Jurkat, Clone E6-1 (cell line): Measurements from ENCODE around the gene SCARB2. TPM values are rescaled to one million over a fixed set of nuclear protein-coding genes. Genes with fewer than 3 reads are reported as not detected.
"Not testable (repeated sequence)": the region's sequence is repeated elsewhere in the genome, so short reads cannot be mapped to it uniquely, and the experiment has no call there.

Source experiments
- DNase-seq: peaks from one replicate; pipeline ENCODE4 v3.0.0-alpha.2; 2011; ENCODE audit warnings: low read depth, low spot score
- H3K4me3 ChIP-seq: 2 replicates; pipeline ENCODE4 v1.5.1; 2011; ENCODE audit warnings: mild to moderate bottlenecking, low read length, control low read depth, moderate library complexity
- polyA plus RNA-seq: library from polyadenylated mRNA; unstranded; fragments of >200 nt; gene quantifications from one replicate; pipeline ENCODE4 v1.2.1, GENCODE V29; 2012; ENCODE audit warnings: missing spikeins; ENCODE audit not compliant: insufficient read length, insufficient read depth

The SCARB2 gene
- polyA plus RNA-seq: 18.3 TPM

- H3K4me3 ChIP-seq: peak within 1 kb of the TSS; percentile 54
- peak; percentile 11 for DNase-seq
These were observed at the start of gene SCARB2 for GRCh38 chr4:76213415-76214176. SCARB2 (minus strand) TSS chr4:76213824; CDS start chr4:76213543, 281 bp downstream.

GRCh38 chr4:76260571-76260970, 46.9 kb upstream of the SCARB2 start:
- no peak for DNase-seq

GRCh38 chr4:76257824-76258223, 44.2 kb upstream of the SCARB2 start:
- DNase-seq: no peak

More at GRCh38 chr4:76260571-76260970, 46.9 kb upstream of the SCARB2 start:
- no peak overlapping the region for H3K4me3 ChIP-seq

GRCh38 chr4:76256968-76257367, 43.3 kb upstream of the SCARB2 start:
- H3K4me3 ChIP-seq: no peak overlapping the region
- no peak for DNase-seq

More at GRCh38 chr4:76257824-76258223, 44.2 kb upstream of the SCARB2 start:
- no peak overlapping the region for H3K4me3 ChIP-seq

- no peak overlapping the region for H3K4me3 ChIP-seq
- DNase-seq: no peak
These were observed 42.4 kb upstream of the SCARB2 start for GRCh38 chr4:76256032-76256431.

GRCh38 chr4:76253511-76253910, 39.9 kb upstream of the SCARB2 start:
- no peak for DNase-seq
- no peak overlapping the region for H3K4me3 ChIP-seq

GRCh38 chr4:76252271-76252653, 38.6 kb upstream of the SCARB2 start:
- DNase-seq: no peak
- H3K4me3 ChIP-seq: no peak overlapping the region

GRCh38 chr4:76251441-76252270, 38.0 kb upstream of the SCARB2 start, which contains the start of gene FAM47E:
FAM47E (plus strand) TSS chr4:76251721; CDS start chr4:76251747, 26 bp downstream.
- H3K4me3 ChIP-seq: no peak within 1 kb of the TSS
- no peak for DNase-seq

GRCh38 chr4:76250962-76251361, 37.3 kb upstream of the SCARB2 start:
- no peak overlapping the region for H3K4me3 ChIP-seq
- no peak for DNase-seq

GRCh38 chr4:76246852-76247251, 33.2 kb upstream of the SCARB2 start:
- DNase-seq: no peak
- H3K4me3 ChIP-seq: no peak overlapping the region

GRCh38 chr4:76246025-76246424, 32.4 kb upstream of the SCARB2 start:
- no peak overlapping the region for H3K4me3 ChIP-seq
- no peak for DNase-seq

- DNase-seq, H3K4me3 ChIP-seq: not testable (repeated sequence)
These were observed 30.3 kb upstream of the SCARB2 start for GRCh38 chr4:76243877-76244276.

GRCh38 chr4:76240236-76240635, 26.6 kb upstream of the SCARB2 start:
- no peak for DNase-seq
- H3K4me3 ChIP-seq: no peak overlapping the region

- H3K4me3 ChIP-seq: no peak overlapping the region
- DNase-seq: no peak
These were observed 25.1 kb upstream of the SCARB2 start for GRCh38 chr4:76238701-76239100.

GRCh38 chr4:76238236-76238635, 24.6 kb upstream of the SCARB2 start:
- no peak for DNase-seq
- no peak overlapping the region for H3K4me3 ChIP-seq

GRCh38 chr4:76235915-76236314, 22.3 kb upstream of the SCARB2 start:
- H3K4me3 ChIP-seq: no peak overlapping the region
- DNase-seq: no peak

GRCh38 chr4:76235407-76235806, 21.8 kb upstream of the SCARB2 start:
- H3K4me3 ChIP-seq: no peak overlapping the region
- no peak for DNase-seq

GRCh38 chr4:76234679-76235044, 21.0 kb upstream of the SCARB2 start:
- no peak for DNase-seq
- H3K4me3 ChIP-seq: no peak overlapping the region

GRCh38 chr4:76233967-76234678, 20.5 kb upstream of the SCARB2 start:
- no peak overlapping the region for H3K4me3 ChIP-seq
- no peak for DNase-seq

GRCh38 chr4:76233529-76233928, 19.9 kb upstream of the SCARB2 start:
- no peak overlapping the region for H3K4me3 ChIP-seq

More at GRCh38 chr4:76233529-76233928, 19.9 kb upstream of the SCARB2 start:
- no peak for DNase-seq
